ENCODE measurements around the gene TMEM61. TPM values are rescaled to one million over a fixed set of nuclear protein-coding genes. Genes with fewer than 3 reads are reported as not detected.
A peak's percentile ranks its signal among the peaks of the same experiment; 100 is the strongest.

Gene TMEM61
- total RNA-seq, 3 donors from 2014 or later, result 4.9 to 17.9 (median 8.5) TPM

- peaks cover 3% of the 10 kb centered on the region for H3K4me1 ChIP-seq (ENCODE audit: low read depth)
- no peaks in the 10 kb centered on the region for H3K36me3 ChIP-seq (ENCODE audit: low read depth)
- H3K9me3 ChIP-seq, result no peaks in the 10 kb centered on the region
- TF ChIP-seq CTCF (IDR thresholded peaks at IDR 0.05), result no peak
- intact Hi-C loops (cut with DNase I, micrococcal nuclease), result loop anchor here in 1 of 2 donors (5.0 kb wide), 1 partner anchor 46 kb away; no protein-coding TSS in a partner anchor
- ATAC-seq, result no peak
- H3K4me3 ChIP-seq, result no peak within 1 kb of the TSS
- no peak for DNase-seq
Measured at GRCh38 chr1:54998677-54999076, 18.2 kb downstream of the TMEM61 start, which contains the start of gene BSND. Gene BSND (plus strand): TSS chr1:54998933. CDS start chr1:54999187, 254 bp downstream.

- Histone ChIP-seq H3K4me3 (no peak overlapping the region), H3K36me3 (ENCODE audit: low read depth) (no peaks in the 10 kb centered on the region), H3K9me3 (no peaks in the 10 kb centered on the region), H3K4me1 (ENCODE audit: low read depth) (peaks cover 3% of the 10 kb centered on the region)
- intact Hi-C loops (cut with DNase I, micrococcal nuclease), result no loop called here
- no peak for ATAC-seq
- no peak for TF ChIP-seq CTCF (IDR thresholded peaks at IDR 0.05)
- no peak for DNase-seq
Measured at GRCh38 chr1:55000110-55001085, 20.0 kb downstream of the TMEM61 start.

- intact Hi-C loops (cut with DNase I, micrococcal nuclease), result no loop called here
- TF ChIP-seq CTCF (IDR thresholded peaks at IDR 0.05), result no peak
- Histone ChIP-seq H3K9me3 (no peaks in the 10 kb centered on the region), H3K4me3 (no peak overlapping the region), H3K4me1 (ENCODE audit: low read depth) (peaks cover 3% of the 10 kb centered on the region), H3K36me3 (ENCODE audit: low read depth) (no peaks in the 10 kb centered on the region)
- ATAC-seq, result no peak
- no peak for DNase-seq
Measured at GRCh38 chr1:55001311-55001710, 20.9 kb downstream of the TMEM61 start.

- Histone ChIP-seq H3K4me3 (no peak overlapping the region), H3K9me3 (no peaks in the 10 kb centered on the region), H3K36me3 (ENCODE audit: low read depth) (no peaks in the 10 kb centered on the region), H3K4me1 (ENCODE audit: low read depth) (no peaks in the 10 kb centered on the region)
- no peak for TF ChIP-seq CTCF (IDR thresholded peaks at IDR 0.05)
- DNase-seq, result no peak
- no peak for ATAC-seq
- intact Hi-C loops (cut with DNase I, micrococcal nuclease), result no loop called here
Measured at GRCh38 chr1:55002686-55003085, 22.3 kb downstream of the TMEM61 start.

- H3K4me3 ChIP-seq, result no peak overlapping the region
- no peak for TF ChIP-seq CTCF (IDR thresholded peaks at IDR 0.05)
- no peak for DNase-seq
- intact Hi-C loops (cut with DNase I, micrococcal nuclease), result no loop called here
- H3K36me3 ChIP-seq (ENCODE audit: low read depth), result no peaks in the 10 kb centered on the region
- no peaks in the 10 kb centered on the region for H3K9me3 ChIP-seq
- ATAC-seq, result peak; percentile 14
- no peaks in the 10 kb centered on the region for H3K4me1 ChIP-seq (ENCODE audit: low read depth)
Measured at GRCh38 chr1:55005351-55006140, 25.1 kb downstream of the TMEM61 start.

Data from mucosa of descending colon (tissue), 3 donors.